Naive B cell (primary cell): Measurements from ENCODE around the gene ARL8A. TPM values are rescaled to one million over a fixed set of nuclear protein-coding genes. Genes with fewer than 3 reads are reported as not detected.

Source experiments
- ATAC-seq, 2 donors: fragments of 150-1000 bp; cut with Tn5 transposase; 2 replicates each; pipeline ENCODE4 v1.10.0; 2021; ENCODE audit warnings: low read depth in 2 of 2, mild to moderate bottlenecking in 2 of 2, moderate library complexity in 2 of 2
- DNase-seq: peaks from one replicate; pipeline ENCODE4 v3.0.0; 2022
- H3K27ac Mint-ChIP-seq, 6 donors: one replicate each; pipeline ENCODE4 v1.8.0; 2020 to 2022; ENCODE audit warnings: mild to moderate bottlenecking in 6 of 6, mixed read lengths in 6 of 6, moderate library complexity in 5 of 6, inconsistent platforms in 2 of 6
- H3K27me3 Mint-ChIP-seq, 3 donors: one replicate each; pipeline ENCODE4 v1.8.0; 2021 to 2022; ENCODE audit warnings: mixed read lengths in 3 of 3, mild to moderate bottlenecking in 1 of 3
- H3K36me3 Mint-ChIP-seq, 2 donors: one replicate each; pipeline ENCODE4 v1.8.0; 2020 to 2022; ENCODE audit warnings: mixed read lengths in 2 of 2, inconsistent platforms in 1 of 2, mild to moderate bottlenecking in 1 of 2
- H3K4me1 Mint-ChIP-seq, 3 donors: one replicate each; pipeline ENCODE4 v1.8.0; 2020 to 2022; ENCODE audit warnings: mixed read lengths in 3 of 3, inconsistent platforms in 1 of 3, mild to moderate bottlenecking in 1 of 3, moderate library complexity in 1 of 3
- H3K4me3 Mint-ChIP-seq, 8 donors: one replicate each; pipeline ENCODE4 v1.8.0; 2020 to 2022; ENCODE audit warnings: mild to moderate bottlenecking in 8 of 8, mixed read lengths in 8 of 8, moderate library complexity in 8 of 8, inconsistent platforms in 2 of 8
- H3K9me3 Mint-ChIP-seq, 7 donors: one replicate each; pipeline ENCODE4 v1.8.0; 2020 to 2022; ENCODE audit warnings: mixed read lengths in 7 of 7, mild to moderate bottlenecking in 5 of 7, inconsistent platforms in 2 of 7, moderate library complexity in 1 of 7
- polyA plus RNA-seq, 6 donors: library from polyadenylated mRNA; unstranded; fragments of 300-500 nt; fragmentation: Illumina TruSeq; gene quantifications; one replicate each; pipeline ENCODE4 v1.2.3, GENCODE V29; 2021; ENCODE audit warnings: low read depth in 6 of 6

Gene ARL8A
- polyA plus RNA-seq, 6 donors from 2014 or later = 7.3 to 18.0 (median 11.7) TPM

DNA sequence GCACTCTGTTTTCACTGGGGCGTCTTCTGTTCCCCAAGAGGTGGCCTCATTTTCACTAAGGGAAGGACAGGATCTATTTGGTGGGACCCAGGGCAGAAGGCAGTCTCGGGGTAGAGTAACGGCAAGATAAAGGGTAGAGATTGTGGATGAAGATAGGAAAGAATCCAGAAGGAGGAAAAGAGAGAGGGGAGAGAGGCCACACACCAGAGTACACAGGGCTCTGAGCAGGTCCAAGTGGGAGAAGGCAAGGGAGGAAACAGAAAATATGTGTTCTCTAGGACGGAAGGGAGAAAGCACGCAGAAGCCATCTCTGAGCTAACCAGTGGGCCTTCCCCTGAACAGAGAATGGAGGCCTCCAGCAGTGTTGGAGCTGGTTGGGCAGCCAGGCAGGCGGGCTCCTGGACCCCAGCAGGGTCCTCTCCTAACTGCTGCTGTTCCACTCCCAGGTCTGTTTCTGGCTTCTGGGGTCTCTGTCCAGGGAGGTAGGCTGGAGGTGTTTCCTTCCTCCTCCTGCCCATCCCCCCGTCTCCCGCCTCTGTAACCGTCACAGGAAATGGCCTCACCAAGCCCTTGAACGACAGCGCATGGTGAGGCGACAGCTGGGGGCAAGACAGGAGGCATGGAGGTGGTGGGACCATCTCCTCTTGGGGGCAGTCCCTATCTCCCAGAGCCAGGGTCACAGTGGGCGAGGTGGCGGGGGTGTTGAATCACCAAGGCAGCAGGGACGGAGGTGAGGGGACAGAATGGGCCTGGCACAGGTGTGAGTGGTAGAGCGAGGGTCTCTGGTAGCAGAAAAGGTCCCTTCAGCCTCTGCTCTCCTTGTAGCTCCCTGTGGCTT lies 15.2 kb upstream of the ARL8A start:
- H3K36me3 Mint-ChIP-seq = peaks cover under 1 to 5% of the 10 kb centered on the region in 2 donors
- peak; percentile 44 for DNase-seq
- H3K27me3 Mint-ChIP-seq = no peaks in the 10 kb centered on the region
- no peak for ATAC-seq
- H3K27ac Mint-ChIP-seq = peak overlapping the region; percentile 88 to 99 (median 96)
- H3K4me3 Mint-ChIP-seq = peak overlapping the region; percentile 88 to 98 (median 96)
- H3K4me1 Mint-ChIP-seq = peaks cover 62 to 92% (median 79%) of the 10 kb centered on the region in 3 donors
- no peaks in the 10 kb centered on the region for H3K9me3 Mint-ChIP-seq

DNA sequence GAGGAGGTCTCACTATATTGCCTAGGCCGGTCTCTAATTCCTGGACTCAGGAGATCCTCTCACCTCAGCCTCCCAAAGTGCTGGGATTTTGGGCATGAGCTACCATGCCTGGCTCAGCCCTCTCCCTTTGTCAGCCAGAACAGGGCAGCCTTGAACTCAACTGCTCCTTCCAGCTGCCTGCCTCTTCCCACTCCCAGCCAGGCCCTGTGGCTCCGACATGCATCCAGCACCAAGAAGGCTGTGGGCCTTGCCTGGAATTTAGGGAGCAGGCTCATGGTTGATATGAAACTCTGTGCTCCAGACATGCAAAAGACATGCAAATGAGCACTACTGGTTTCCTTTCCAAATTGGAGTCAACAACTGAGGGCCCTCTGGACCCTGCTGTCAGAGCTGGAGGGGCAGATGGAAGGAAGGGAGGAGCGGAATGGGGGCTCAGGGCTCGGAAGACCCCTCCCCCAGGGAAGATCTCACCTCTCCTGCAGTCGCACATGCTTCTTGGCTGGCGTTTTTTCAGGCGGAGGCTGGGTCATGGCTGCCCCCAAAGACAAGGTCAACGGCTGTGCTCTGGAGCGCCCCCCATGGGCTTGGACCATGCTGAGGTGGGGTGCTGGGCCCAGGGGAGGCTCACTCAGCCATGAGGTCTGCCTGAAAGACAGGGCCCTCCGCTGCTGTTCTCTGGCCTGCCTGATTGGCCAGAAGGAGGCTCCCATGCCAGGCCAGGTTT lies 14.4 kb upstream of the ARL8A start:
- Mint-ChIP-seq H3K4me1 (peaks cover 57 to 86% (median 74%) of the 10 kb centered on the region in 3 donors), H3K4me3 (peak overlapping the region; percentile 88 to 98 (median 96)), H3K9me3 (no peaks in the 10 kb centered on the region), H3K27me3 (no peaks in the 10 kb centered on the region), H3K36me3 (peaks cover 4 to 9% of the 10 kb centered on the region in 2 donors), H3K27ac (peak overlapping the region; percentile 88 to 99 (median 96))
- ATAC-seq = no peak
- DNase-seq = no peak

DNA sequence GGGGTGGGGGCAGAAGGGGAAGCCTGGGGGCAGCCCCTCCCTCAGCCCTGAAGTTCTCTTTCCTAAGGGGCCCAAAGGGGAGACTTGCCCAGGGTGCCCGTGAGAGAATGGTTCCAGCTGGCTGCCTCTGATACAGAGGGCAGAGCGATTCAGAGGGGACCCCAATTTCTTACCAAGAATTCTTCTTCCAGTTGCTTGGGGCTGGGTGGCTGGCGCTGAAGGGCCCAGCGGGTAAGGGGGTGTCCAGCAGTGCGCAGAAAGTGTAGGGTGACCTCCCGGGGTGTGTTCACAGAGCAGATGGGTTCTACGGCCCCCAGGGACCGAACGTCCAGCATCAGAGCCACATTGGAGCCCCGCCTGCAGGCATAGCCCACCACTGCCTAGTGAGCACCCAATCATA lies 13.4 kb upstream of the ARL8A start:
- H3K4me3 Mint-ChIP-seq = peak overlapping the region in 2 of 8 donors; percentile 45 to 84
- H3K27me3 Mint-ChIP-seq = no peaks in the 10 kb centered on the region

DNA sequence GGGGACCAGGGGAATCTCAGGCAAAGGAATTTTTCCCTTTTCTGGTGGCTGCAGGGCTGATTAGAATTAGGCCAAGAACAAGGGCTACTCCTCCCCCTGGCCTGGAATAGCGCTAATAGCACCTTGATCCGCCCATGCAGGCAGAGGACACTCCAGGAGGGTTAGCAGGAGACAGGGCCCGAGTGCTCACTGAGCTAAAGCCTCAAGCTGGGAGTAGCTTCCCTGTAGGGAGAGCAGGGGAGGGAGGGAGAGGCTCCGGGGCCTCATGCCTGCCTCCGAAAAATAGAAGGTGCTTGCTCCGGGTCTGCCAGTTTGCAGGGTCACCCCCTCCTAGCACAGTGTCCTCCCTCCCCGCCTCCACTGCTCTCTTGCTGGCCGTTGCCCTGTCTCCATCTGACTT lies 12.1 kb upstream of the ARL8A start:
- no peak for ATAC-seq
- peaks cover 4 to 15% of the 10 kb centered on the region in 2 donors for H3K36me3 Mint-ChIP-seq
- peak overlapping the region in 1 of 6 donors; percentile 47 for H3K27ac Mint-ChIP-seq
- H3K9me3 Mint-ChIP-seq = no peaks in the 10 kb centered on the region
- no peak for DNase-seq
- H3K4me1 Mint-ChIP-seq = peaks cover 36 to 62% (median 56%) of the 10 kb centered on the region in 3 donors
- no peaks in the 10 kb centered on the region for H3K27me3 Mint-ChIP-seq
- H3K4me3 Mint-ChIP-seq = peak overlapping the region in 2 of 8 donors; percentile 55 to 56

More for the DNA sequence above, 13.4 kb upstream of the ARL8A start:
- DNase-seq = no peak
- Mint-ChIP-seq H3K36me3 (peaks cover 4 to 15% of the 10 kb centered on the region in 2 donors), H3K9me3 (no peaks in the 10 kb centered on the region), H3K27ac (peak overlapping the region in 4 of 6 donors; percentile 28 to 96 (median 36)), H3K4me1 (peaks cover 47 to 76% (median 70%) of the 10 kb centered on the region in 3 donors)
- no peak for ATAC-seq

DNA sequence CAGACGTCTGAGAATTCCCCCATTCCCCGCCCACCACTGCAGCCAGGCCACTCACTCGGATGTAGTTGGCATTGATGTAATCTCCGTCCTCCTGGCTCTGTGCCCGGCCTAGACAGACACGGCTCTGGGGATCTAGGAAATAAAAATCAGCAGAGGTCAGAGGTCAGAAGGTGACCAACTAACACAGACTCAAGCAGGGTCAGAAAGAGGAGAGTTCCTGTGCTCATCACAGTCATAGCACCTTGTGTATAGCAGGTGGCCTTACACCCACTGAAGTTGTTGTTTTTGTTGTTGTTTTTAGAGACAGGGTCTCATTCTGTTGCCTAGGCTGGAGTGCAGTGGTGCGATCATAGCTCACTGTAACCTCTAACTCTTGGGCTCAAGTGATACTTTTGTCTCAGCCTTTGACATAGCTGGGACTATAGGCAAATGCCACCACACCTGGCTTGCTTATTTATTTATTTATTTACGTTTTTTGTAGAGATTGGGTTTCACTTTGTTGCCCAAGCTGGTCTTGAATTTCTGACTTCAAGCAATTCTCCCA lies 11.0 kb upstream of the ARL8A start:
- H3K4me3 Mint-ChIP-seq = peak overlapping the region in 1 of 8 donors; percentile 56
- H3K4me1 Mint-ChIP-seq = peaks cover 30 to 52% (median 46%) of the 10 kb centered on the region in 3 donors
- DNase-seq = no peak
- no peaks in the 10 kb centered on the region for H3K27me3 Mint-ChIP-seq
- no peak for ATAC-seq
- peak overlapping the region in 2 of 6 donors; percentile 34 to 49 for H3K27ac Mint-ChIP-seq
- H3K36me3 Mint-ChIP-seq = peaks cover 4 to 24% of the 10 kb centered on the region in 2 donors
- no peaks in the 10 kb centered on the region for H3K9me3 Mint-ChIP-seq

DNA sequence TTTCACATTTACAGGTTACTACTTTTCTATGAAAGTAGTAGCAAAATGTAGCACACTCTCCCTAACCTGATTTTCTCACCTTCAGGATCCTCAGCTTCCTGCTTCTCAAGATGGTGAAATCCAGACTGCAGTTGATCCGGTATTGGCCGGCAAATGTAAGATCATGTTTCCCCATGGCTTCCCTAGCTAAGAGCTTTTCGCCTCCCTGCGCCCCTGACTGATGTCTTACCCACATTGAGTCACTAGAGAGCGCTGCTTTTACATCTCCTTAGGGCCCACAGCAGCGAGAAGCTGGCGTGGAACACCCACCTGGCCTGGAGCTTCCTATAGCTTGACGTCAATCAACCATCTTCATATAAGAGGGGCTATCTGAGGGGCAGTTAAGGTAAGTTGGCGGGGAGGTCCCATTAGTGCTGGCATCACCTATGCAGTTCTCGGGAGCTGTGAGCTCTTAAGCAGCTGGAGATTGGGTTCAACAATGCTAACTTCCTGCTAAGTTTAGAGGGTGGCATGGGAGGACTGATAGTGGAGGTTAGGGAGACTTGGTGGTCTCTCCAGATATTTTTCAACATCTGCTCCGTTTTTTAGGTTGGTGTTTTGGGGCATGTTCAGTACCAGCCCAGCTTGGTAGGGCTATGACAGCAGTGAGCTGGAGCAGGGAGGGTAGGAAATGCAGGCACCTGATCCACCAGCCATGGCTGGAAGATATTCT lies 10.4 kb upstream of the ARL8A start:
- H3K4me1 Mint-ChIP-seq = peaks cover 24 to 46% (median 39%) of the 10 kb centered on the region in 3 donors
- H3K27me3 Mint-ChIP-seq = no peaks in the 10 kb centered on the region
- peak overlapping the region in 1 of 8 donors; percentile 56 for H3K4me3 Mint-ChIP-seq
- H3K36me3 Mint-ChIP-seq = peaks cover 4 to 28% of the 10 kb centered on the region in 2 donors
- peak; percentile 67 to 82 for ATAC-seq
- H3K9me3 Mint-ChIP-seq = no peaks in the 10 kb centered on the region
- peak; percentile 46 for DNase-seq
- peak overlapping the region in 4 of 6 donors; percentile 22 to 77 (median 62) for H3K27ac Mint-ChIP-seq

DNA sequence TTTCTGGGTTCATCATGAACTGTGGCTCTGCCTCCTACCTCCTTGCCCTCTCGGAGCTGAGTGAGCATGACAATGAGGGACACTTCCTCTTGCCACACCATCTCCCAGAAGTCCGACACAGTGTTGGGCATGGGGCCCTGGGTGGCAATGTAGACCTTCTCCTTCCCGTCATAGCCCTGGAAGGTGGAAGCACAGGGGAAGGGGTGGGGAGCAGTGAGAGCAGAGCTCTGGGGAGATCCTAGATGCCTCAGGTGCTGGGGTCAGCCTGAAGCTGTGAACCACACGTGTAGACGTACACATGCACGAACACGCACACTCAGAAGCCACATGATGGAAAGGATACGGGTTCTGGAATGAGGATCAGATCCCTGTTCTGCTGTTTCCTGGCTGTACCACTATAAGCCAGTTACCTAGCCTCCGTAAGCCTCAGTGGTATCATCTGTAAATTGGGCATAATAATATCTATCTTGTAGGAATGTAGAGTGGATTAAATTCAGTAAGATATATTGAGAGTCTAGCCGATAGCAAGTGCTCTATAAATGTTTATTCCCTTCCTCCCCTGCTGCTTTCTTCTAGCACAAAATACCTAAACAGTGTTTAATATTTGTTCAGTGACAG lies 9.7 kb upstream of the ARL8A start:
- Mint-ChIP-seq H3K27me3 (no peaks in the 10 kb centered on the region), H3K27ac (peak overlapping the region in 2 of 6 donors; percentile 49 to 77), H3K4me3 (peak overlapping the region in 1 of 8 donors; percentile 56), H3K9me3 (no peaks in the 10 kb centered on the region), H3K4me1 (peaks cover 17 to 39% (median 33%) of the 10 kb centered on the region in 3 donors), H3K36me3 (peaks cover 4 to 28% of the 10 kb centered on the region in 2 donors)
- DNase-seq (no peak), ATAC-seq (no peak)

DNA sequence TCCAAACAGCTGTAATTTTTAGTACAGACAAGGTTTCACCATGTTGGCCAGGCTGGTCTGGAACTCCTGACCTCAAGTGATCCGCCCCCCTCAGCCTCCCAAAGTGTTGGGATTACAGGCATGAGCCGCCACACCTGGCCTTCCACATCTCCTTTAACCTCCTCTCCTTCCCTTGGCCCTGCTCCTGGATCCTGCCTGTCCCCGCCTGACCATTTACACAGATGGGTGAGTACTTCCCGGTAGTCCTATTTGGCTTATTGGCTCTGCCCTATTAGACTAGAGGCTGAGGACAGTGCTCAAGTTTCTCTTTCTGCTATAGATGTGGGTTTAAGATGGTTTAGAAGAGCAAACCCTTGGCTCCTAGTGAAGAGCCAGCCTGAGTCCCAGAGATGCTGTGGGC lies 8.7 kb upstream of the ARL8A start:
- Mint-ChIP-seq H3K4me3 (no peak overlapping the region), H3K36me3 (peaks cover 4 to 28% of the 10 kb centered on the region in 2 donors), H3K27me3 (no peaks in the 10 kb centered on the region), H3K4me1 (peaks cover 10 to 32% (median 30%) of the 10 kb centered on the region in 3 donors), H3K9me3 (no peaks in the 10 kb centered on the region), H3K27ac (peak overlapping the region in 1 of 6 donors; percentile 47)
- no peak for DNase-seq
- ATAC-seq = no peak

DNA sequence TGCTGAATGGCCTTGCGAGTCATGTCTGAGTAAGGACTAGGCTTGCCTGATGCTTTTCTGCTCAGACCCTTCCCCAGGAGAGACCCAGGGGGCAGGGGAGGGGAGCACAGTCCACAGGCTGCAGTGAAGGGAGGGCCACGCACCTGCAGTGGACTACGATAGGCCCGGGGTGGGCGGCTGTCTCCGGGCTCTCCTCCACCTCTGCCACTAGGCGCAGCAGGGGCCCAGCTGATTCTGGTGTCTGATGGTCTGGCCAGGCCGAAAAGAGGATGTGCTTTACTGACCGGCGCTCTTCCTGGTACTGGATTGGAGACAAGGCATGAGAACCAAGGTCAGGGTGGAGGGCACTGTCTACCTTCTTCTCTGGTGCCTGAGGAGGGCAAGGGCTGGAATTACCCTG lies 7.9 kb upstream of the ARL8A start:
- ATAC-seq (no peak), DNase-seq (no peak)
- H3K9me3 Mint-ChIP-seq = no peaks in the 10 kb centered on the region
- H3K36me3 Mint-ChIP-seq = peaks cover 4 to 28% of the 10 kb centered on the region in 2 donors
- H3K27ac Mint-ChIP-seq = no peak overlapping the region
- no peaks in the 10 kb centered on the region for H3K27me3 Mint-ChIP-seq
- H3K4me3 Mint-ChIP-seq = no peak overlapping the region
- peaks cover 13 to 28% (median 28%) of the 10 kb centered on the region in 3 donors for H3K4me1 Mint-ChIP-seq

DNA sequence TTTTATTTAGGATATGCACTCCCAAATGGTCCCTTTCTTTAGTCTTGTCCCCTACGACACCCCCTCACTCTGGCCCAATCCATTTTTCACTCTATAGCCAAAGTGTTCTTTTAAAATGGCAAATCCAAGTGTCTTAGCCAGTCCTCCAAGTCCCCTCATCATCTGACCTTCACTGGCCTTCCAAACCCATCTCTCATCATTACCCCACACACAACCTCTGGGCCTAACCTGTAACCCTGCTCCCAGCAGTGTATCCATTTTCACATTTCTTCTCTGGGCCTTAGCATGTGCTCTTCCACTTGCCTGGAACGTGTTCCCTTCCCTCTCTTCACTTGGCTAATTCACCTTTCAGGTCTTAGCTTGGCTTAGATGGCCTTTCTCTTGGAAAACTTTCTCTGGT lies 6.5 kb upstream of the ARL8A start:
- Mint-ChIP-seq H3K9me3 (no peaks in the 10 kb centered on the region), H3K36me3 (peaks cover 4 to 28% of the 10 kb centered on the region in 2 donors), H3K27me3 (no peaks in the 10 kb centered on the region), H3K4me3 (no peak overlapping the region), H3K4me1 (peaks cover 17 to 38% (median 30%) of the 10 kb centered on the region in 3 donors), H3K27ac (peak overlapping the region in 2 of 6 donors; percentile 29 to 64)
- ATAC-seq = no peak
- no peak for DNase-seq

DNA sequence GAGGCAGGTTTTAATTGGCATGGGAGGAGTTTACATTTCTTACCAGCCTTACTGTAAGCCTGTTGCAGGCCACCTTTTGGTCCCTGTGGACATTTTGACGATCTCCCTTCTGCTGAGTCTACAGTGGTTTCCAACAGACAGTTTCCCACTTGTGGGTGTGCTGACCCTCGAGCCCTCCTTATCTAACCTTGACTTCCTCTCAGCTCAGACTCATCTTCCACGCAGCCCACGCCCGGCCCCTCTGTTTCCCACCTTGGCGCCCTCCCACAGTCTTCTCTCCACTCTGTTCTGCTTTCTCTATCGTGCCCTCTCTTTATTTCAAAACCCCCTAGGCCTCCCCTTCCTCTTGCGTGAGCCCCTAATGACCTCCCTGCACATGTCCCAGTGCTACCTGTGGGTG lies 6.1 kb upstream of the ARL8A start:
- Mint-ChIP-seq H3K4me1 (peaks cover 18 to 40% (median 34%) of the 10 kb centered on the region in 3 donors), H3K27me3 (no peaks in the 10 kb centered on the region), H3K4me3 (no peak overlapping the region), H3K27ac (peak overlapping the region in 4 of 6 donors; percentile 3 to 43 (median 36)), H3K9me3 (no peaks in the 10 kb centered on the region), H3K36me3 (peaks cover 4 to 28% of the 10 kb centered on the region in 2 donors)
- ATAC-seq = no peak
- no peak for DNase-seq

DNA sequence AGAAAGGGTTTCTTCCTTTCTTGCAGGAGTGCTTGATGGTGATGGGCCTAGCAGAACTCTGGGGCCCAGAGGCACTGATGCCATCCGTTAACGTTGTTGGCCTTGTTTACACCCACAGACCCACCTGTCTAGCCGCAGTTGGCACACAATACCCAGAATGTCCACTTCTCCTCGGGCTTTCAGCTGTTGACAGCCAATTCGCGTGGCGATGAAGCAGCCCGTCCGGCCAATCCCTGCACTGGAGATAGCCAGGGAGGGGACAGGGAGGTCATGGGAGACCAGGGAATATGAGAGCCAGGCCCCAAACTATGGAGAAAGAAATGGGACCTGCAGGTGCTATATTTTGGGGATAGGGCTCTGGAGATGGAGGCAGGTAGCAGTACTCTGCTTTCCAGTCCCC lies 5.7 kb upstream of the ARL8A start:
- Mint-ChIP-seq H3K27ac (peak overlapping the region in 1 of 6 donors; percentile 67), H3K4me3 (no peak overlapping the region), H3K9me3 (no peaks in the 10 kb centered on the region), H3K4me1 (peaks cover 18 to 43% (median 34%) of the 10 kb centered on the region in 3 donors), H3K27me3 (no peaks in the 10 kb centered on the region), H3K36me3 (peaks cover 4 to 28% of the 10 kb centered on the region in 2 donors)
- DNase-seq (no peak), ATAC-seq (no peak)
